Activated T-cell treated with anti-CD3 and anti-CD28 coated beads for 24 hours (primary cell): ENCODE data around the gene AHSG.

Experiments
- DNase-seq: peaks from one replicate; pipeline ENCODE4 v3.0.0-alpha.2; 2020; ENCODE audit warnings: low read depth

Gene AHSG

GRCh38 chr3:186642014-186642413, 29.2 kb downstream of the AHSG start:
- DNase-seq, result no peak

- DNase-seq, result no peak
Observed at GRCh38 chr3:186643493-186643892, 30.6 kb downstream of the AHSG start.

- DNase-seq, result no peak
Observed at GRCh38 chr3:186644683-186645082, 31.8 kb downstream of the AHSG start.

- no peak for DNase-seq
Observed at GRCh38 chr3:186646106-186646505, 33.2 kb downstream of the AHSG start.

- DNase-seq, result no peak
Observed at GRCh38 chr3:186646841-186647240, 34.0 kb downstream of the AHSG start.

DNA sequence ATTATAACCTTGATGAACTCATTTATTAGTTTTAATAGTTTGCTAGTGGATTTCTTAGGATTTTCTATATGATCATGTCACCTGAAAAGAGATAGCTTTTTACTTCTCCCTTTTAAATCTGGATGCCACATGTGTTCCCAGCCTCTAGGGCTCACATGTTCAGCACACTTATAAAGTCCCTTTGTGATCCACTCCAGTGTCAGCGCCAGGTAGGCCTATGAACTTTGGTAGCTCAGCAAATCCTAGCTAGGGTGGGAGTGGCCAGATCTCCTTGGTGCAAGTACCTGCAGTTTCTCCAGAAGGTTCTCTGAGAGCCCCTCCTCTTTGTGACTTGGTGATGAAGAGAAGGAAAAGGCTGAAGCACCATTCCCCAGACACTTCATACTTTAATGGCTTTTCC, 36.0 kb downstream of the AHSG start:
- no peak for DNase-seq

GRCh38 chr3:186651678-186652215, 38.9 kb downstream of the AHSG start:
- DNase-seq, result no peak

- DNase-seq, result no peak
Observed at GRCh38 chr3:186653080-186653707, 40.3 kb downstream of the AHSG start.

- no peak for DNase-seq
Observed at GRCh38 chr3:186653984-186654383, 41.1 kb downstream of the AHSG start.

GRCh38 chr3:186663361-186664118, 50.7 kb downstream of the AHSG start:
- no peak for DNase-seq

DNA sequence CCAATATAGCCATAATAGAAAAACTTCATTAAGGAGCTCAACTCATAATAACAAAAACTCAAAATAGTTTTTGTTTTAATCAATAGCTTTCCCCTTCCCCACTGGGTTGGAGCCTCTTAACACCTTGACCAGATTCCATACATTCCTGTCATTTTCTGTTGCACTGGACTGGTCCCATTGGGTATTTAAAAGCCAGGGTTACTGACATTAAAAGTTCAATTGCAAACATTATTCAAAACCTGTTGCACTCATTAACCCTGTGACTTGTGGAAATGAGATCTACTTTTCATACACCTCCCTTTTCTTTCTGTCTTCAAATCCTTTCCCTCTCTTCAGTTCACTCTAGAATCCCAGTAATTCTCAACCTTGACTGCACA, 51.2 kb downstream of the AHSG start:
- DNase-seq, result no peak

DNA sequence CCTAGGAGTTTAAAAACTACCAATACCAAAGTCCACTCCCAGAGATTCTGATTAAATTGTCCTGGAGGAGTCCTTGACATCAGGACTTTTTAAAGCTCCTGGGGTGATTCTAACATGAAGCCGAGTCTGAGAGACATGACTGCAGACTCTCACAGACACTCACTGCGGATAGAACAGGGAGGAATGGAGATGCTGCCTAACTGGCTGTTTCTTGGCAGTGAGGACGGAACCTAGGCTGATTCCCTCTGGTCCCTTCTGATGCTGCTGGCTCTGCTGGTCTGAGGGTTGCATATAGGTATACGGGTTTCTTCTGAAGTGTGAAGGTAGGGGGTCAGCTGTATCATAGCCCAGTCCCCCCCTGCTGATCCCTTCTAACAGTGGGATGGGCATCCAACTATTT, 51.6 kb downstream of the AHSG start:
- DNase-seq, result no peak

GRCh38 chr3:186665625-186666188, 52.8 kb downstream of the AHSG start, which contains the start of gene HRG:
Gene HRG, plus strand, starts transcription at chr3:186666014. Its CDS starts 18 bp downstream, at chr3:186666032.
- no peak for DNase-seq

DNA sequence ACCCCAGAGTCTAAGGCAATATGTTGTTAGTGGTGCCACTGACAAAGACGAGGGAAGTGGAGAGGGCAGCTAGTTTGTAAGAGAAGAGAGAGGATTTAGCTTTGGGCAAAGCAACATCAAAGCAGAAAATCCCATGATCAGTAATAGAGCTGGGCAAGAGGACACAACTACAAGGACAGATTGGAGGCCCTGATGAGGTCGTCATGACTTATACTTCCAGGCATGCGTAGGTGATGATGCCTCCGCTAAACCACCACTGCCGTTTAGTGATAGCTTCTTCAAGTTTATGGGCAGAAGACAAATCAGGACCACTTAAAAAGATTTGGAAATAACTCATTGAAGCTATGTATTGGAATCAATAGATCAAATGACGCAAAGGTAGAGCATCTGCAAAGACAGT, 55.6 kb downstream of the AHSG start:
- no peak for DNase-seq

- DNase-seq, result no peak
Observed at GRCh38 chr3:186669378-186670084, 56.7 kb downstream of the AHSG start.

DNA sequence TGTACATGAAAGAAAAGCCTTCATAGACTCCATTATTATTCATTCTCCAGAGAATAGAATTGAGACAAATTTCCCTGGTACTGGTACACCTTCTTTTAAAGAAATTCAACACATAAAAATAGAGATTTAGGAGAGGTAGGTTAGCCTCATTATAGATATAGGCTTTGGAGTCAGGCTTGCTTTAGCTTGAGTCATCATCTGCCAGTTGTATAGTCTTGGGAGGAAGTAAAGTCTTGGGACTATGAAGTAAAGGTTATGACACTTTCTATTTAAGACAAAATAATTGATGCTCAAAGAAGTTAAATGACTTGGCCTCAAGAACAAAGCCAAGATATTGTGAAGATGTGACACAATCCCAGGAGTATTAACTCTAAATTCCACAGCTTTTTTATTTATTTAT, 57.3 kb downstream of the AHSG start:
- DNase-seq, result no peak
